ENCODE measurements around the gene HMCN2. TPM values are rescaled to one million over a fixed set of nuclear protein-coding genes. Genes with fewer than 3 reads are reported as not detected.

HMCN2 gene
- total and polyA plus RNA-seq, 2 of the 4 experiments (the other 2 are of a cell fraction): 0.02 TPM; not detected in 1

GRCh38 chr9:130381660-130382059 lies 116.1 kb downstream of the HMCN2 start:
- DNase-seq (no peak), ATAC-seq (ENCODE audit: low read depth) (no peak)
- ChIA-PET CTCF (no interaction called here), POLR2A (ENCODE audit: unreplicated experiment) (no interaction called here)
- no peaks in the 10 kb centered on the region; the same call in none of the 2 replicates for H4K20me1 ChIP-seq (ENCODE audit: insufficient read depth, low read length)
- H3K79me1 ChIP-seq (ENCODE audit: low read depth in 1 of 2, low read length in 2 of 2): no peaks in the 10 kb centered on the region
- no peak overlapping the region for H4K8ac ChIP-seq (ENCODE audit: low read depth in 2 of 2, low read length in 2 of 2)
- no peak overlapping the region for H3K4me3 ChIP-seq (ENCODE audit: insufficient read depth, low read depth, low read length)
- BruUV-seq (replicated peaks): no TSS peak
- no peak for TF ChIP-seq USF2 (IDR thresholded peaks at IDR 0.05; ENCODE audit: low read depth, low read length)
- no peak for TF ChIP-seq MXI1 (IDR thresholded peaks at IDR 0.05; ENCODE audit: borderline replicate concordance, low read depth, low read length)
- TF ChIP-seq RAD21 (IDR thresholded peaks at IDR 0.05; ENCODE audit: low read length): no peak
- no peak for TF ChIP-seq SMC3 (IDR thresholded peaks at IDR 0.05; ENCODE audit: low read depth, low read length)
- no peak for TF ChIP-seq MAZ (IDR thresholded peaks at IDR 0.05; ENCODE audit: borderline replicate concordance, low read depth, low read length)
- no peak overlapping the region for H2BK120ac ChIP-seq (ENCODE audit: low read depth, low read length)
- no peak overlapping the region for H3K14ac ChIP-seq (replicated peaks; ENCODE audit: low read depth, low read length)
- 83% methylated on average over 4 of the region's 8 CpGs; no CpG with 5 or more reads in 1 of the 2 experiments for WGBS, 2 experiments (ENCODE audit: extremely low coverage in 2 of 2, insufficient read length in 1 of 2)
- no peaks in the 10 kb centered on the region for H3K36me3 ChIP-seq (ENCODE audit: control insufficient read depth, insufficient read depth, low read length)
- H2BK15ac ChIP-seq (ENCODE audit: low read depth, low read length): no peak overlapping the region
- no peak overlapping the region for H3K4ac ChIP-seq (ENCODE audit: low read depth, low read length)
- H3K27ac ChIP-seq (ENCODE audit: insufficient read depth, low read length): no peak overlapping the region
- H3K9me3 ChIP-seq (ENCODE audit: control insufficient read depth, insufficient read depth, low read length): no peaks in the 10 kb centered on the region
- H3K9me1 ChIP-seq (ENCODE audit: insufficient read depth, low read length): no peaks in the 10 kb centered on the region
- no peak overlapping the region for H3K18ac ChIP-seq (ENCODE audit: low read depth, low read length)
- in situ Hi-C loops (cut with MboI; ENCODE audit: low sequenced_read_pairs) (no loop called here), dilution Hi-C loops (cut with HindIII; ENCODE audit: low sequenced_read_pairs, unreplicated experiment) (no loop called here), intact Hi-C loops (cut with micrococcal nuclease) (no loop called here)
- H2AK5ac ChIP-seq (ENCODE audit: low read depth, low read length): no peak overlapping the region
- H3K56ac ChIP-seq (ENCODE audit: extremely low read depth, insufficient read depth, low read length): no peak overlapping the region
- H4K91ac ChIP-seq (ENCODE audit: insufficient read depth, low read depth, low read length): no peak overlapping the region
- H2AFZ ChIP-seq (replicated peaks; ENCODE audit: low read length, poor library complexity): no peak overlapping the region
- H4K5ac ChIP-seq (ENCODE audit: low read depth, low read length): no peak overlapping the region
- H2BK20ac ChIP-seq (ENCODE audit: low read depth, low read length): no peak overlapping the region
- no peak overlapping the region for H3K4me2 ChIP-seq (ENCODE audit: low read depth, low read length)
- no peak overlapping the region for H3K23ac ChIP-seq (ENCODE audit: low read depth, low read length)
- H2BK5ac ChIP-seq (ENCODE audit: low read depth, low read length, poor library complexity, severe bottlenecking): no peak overlapping the region
- no peak overlapping the region for H3K9ac ChIP-seq (ENCODE audit: low read depth, low read length)
- no peaks in the 10 kb centered on the region for H3K4me1 ChIP-seq (ENCODE audit: control insufficient read depth, insufficient read depth, low read length)
- H3K27me3 ChIP-seq (ENCODE audit: control insufficient read depth, insufficient read depth, low read length): peaks cover 58% of the 10 kb centered on the region
- no peak overlapping the region for H2AK9ac ChIP-seq (replicated peaks; ENCODE audit: low read depth, low read length, poor library complexity)
